B cell (primary cell): ENCODE results near the gene SENP2. TPM values are rescaled to one million over a fixed set of nuclear protein-coding genes. Genes with fewer than 3 reads are reported as not detected.
"Not testable (repeated sequence)": the region's sequence is repeated elsewhere in the genome, so short reads cannot be mapped to it uniquely, and the experiment has no call there.

ENCODE experiments used
- ATAC-seq: fragments of 200-7000 bp; cut with Tn5 transposase; one replicate; pipeline ENCODE4 v1.10.0; 2021; ENCODE audit warnings: low read depth, mild to moderate bottlenecking, moderate number of reproducible peaks, moderate library complexity
- CTCF ChIA-PET: fragments of 350-600 bp; sonication (Branson Sonifier 250); formaldehyde crosslinking; loops from one replicate; lab custom pipeline; 2021; ENCODE audit warnings: antibody characterized with exemption, inconsistent platforms; lab: Charles Lee
- POLR2A ChIA-PET: fragments of 350-600 bp; sonication (Branson Sonifier 250); formaldehyde crosslinking; loops from one replicate; lab custom pipeline; 2021; ENCODE audit warnings: antibody characterized with exemption; lab: Charles Lee
- DNase-seq: peaks from one replicate; pipeline ENCODE4 v3.0.0; 2013
- H2AFZ ChIP-seq: 2 replicates; pipeline ENCODE4 v1.6.1; 2012; ENCODE audit warnings: mild to moderate bottlenecking, low read depth, low read length; ENCODE audit not compliant: insufficient read depth, poor library complexity, severe bottlenecking
- H3K27ac ChIP-seq, 2 donors: 1 replicate in 1 of 2; 2 replicates in 1 of 2; pipeline ENCODE4 v1.5.1; 2012 to 2013; ENCODE audit warnings: low read length in 2 of 2, mild to moderate bottlenecking in 2 of 2, moderate library complexity in 1 of 2
- H3K27me3 ChIP-seq, 4 experiments: fragments of 200-600 bp in 1 of 4; sonication (generic) in 1 of 4; replicated peaks in 1 of 4; 1 replicate in 2 of 4; 2 replicates in 2 of 4; pipeline versions ENCODE4 v1.6.1 to v1.7.0; 2013 to 2016; ENCODE audit warnings: low read length in 3 of 4, mild to moderate bottlenecking in 2 of 4, mixed read lengths in 1 of 4, moderate library complexity in 1 of 4; ENCODE audit not compliant: insufficient read depth in 4 of 4, control insufficient read depth in 3 of 4; ENCODE audit errors: control extremely low read depth in 1 of 4
- H3K36me3 ChIP-seq, 2 experiments: replicated peaks in 1 of 2; 1 replicate in 1 of 2; 2 replicates in 1 of 2; pipeline versions ENCODE4 v1.6.1 to v1.7.1; 2013; ENCODE audit warnings: low read length in 1 of 2; ENCODE audit not compliant: insufficient read depth in 2 of 2, control insufficient read depth in 1 of 2; ENCODE audit errors: control extremely low read depth in 1 of 2, extremely low read depth in 1 of 2
- H3K4me1 ChIP-seq, 2 donors: fragments of 200-600 bp in 1 of 2; sonication (generic) in 1 of 2; 1 replicate in 1 of 2; 2 replicates in 1 of 2; pipeline versions ENCODE4 v1.5.1 to v1.6.1; 2013 to 2017; ENCODE audit warnings: low read length in 2 of 2; ENCODE audit not compliant: control insufficient read depth in 2 of 2, insufficient read depth in 2 of 2
- H3K4me2 ChIP-seq: replicated peaks from 2 replicates; pipeline ENCODE3; 2012; ENCODE audit warnings: mild to moderate bottlenecking, low read depth, low read length; ENCODE audit not compliant: poor library complexity, severe bottlenecking
- H3K4me3 ChIP-seq, 5 experiments: fragments of 200-600 bp in 1 of 5; sonication (generic) in 1 of 5; 1 replicate in 3 of 5; 2 replicates in 2 of 5; pipeline versions ENCODE4 v1.5.1 to v1.7.0; 2011 to 2016; ENCODE audit warnings: low read length in 4 of 5, mild to moderate bottlenecking in 4 of 5, low read depth in 2 of 5, control low read depth in 1 of 5, moderate library complexity in 1 of 5; ENCODE audit not compliant: insufficient read depth in 1 of 5; ENCODE audit errors: control extremely low read depth in 1 of 5, extremely low read depth in 1 of 5
- H3K79me2 ChIP-seq: fragments of 200-600 bp; sonication (generic); one replicate; pipeline ENCODE4 v1.6.0; 2016; ENCODE audit warnings: low read length; ENCODE audit not compliant: control insufficient read depth, insufficient read depth
- H3K9ac ChIP-seq: fragments of 200-600 bp; sonication (generic); 2 replicates; pipeline ENCODE4 v1.6.1; 2017; ENCODE audit warnings: mild to moderate bottlenecking, low read length, moderate library complexity
- H3K9me3 ChIP-seq, 3 donors: one replicate each; pipeline versions ENCODE4 v1.6.1 to v1.7.1; 2013; ENCODE audit warnings: low read length in 2 of 3; ENCODE audit not compliant: control insufficient read depth in 2 of 3, insufficient read depth in 1 of 3; ENCODE audit errors: control extremely low read depth in 1 of 3
- H4K20me1 ChIP-seq: 2 replicates; pipeline ENCODE4 v1.6.0; 2012; ENCODE audit warnings: mild to moderate bottlenecking, low read length; ENCODE audit not compliant: insufficient read depth, control insufficient read depth, poor library complexity, severe bottlenecking
- H3K27ac Mint-ChIP-seq: one replicate; pipeline ENCODE4 v1.8.0; 2021; ENCODE audit warnings: mixed read lengths
- H3K27me3 Mint-ChIP-seq: one replicate; pipeline ENCODE4 v1.8.0; 2021; ENCODE audit warnings: mixed read lengths
- H3K4me1 Mint-ChIP-seq: one replicate; pipeline ENCODE4 v1.8.0; 2021; ENCODE audit warnings: mixed read lengths
- H3K4me3 Mint-ChIP-seq: one replicate; pipeline ENCODE4 v1.8.0; 2021; ENCODE audit warnings: mixed read lengths
- H3K9me3 Mint-ChIP-seq: one replicate; pipeline ENCODE4 v1.8.0; 2022; ENCODE audit warnings: mixed read lengths; ENCODE audit not compliant: insufficient read depth
- CTCF ChIP-seq: fragments of 200-600 bp; IDR thresholded peaks from one replicate; pipeline ENCODE4 v1.8.0; 2022; ENCODE audit warnings: antibody characterized with exemption, mild to moderate bottlenecking
- EZH2 ChIP-seq: IDR thresholded peaks from 2 replicates; pipeline ENCODE4 v1.6.1; 2012; ENCODE audit warnings: borderline replicate concordance, low read depth, mild to moderate bottlenecking, moderate library complexity, low read length; ENCODE audit not compliant: insufficient read depth, poor library complexity, severe bottlenecking
- WGBS: methylation state at CpG from one replicate; pipeline ENCODE4 v1.1.5; 2013; ENCODE audit warnings: missing lambda C conversion rate; ENCODE audit not compliant: insufficient coverage; 5-methylcytosine and 5-hydroxymethylcytosine counted together
- intact Hi-C: fragments of 100-400 bp; cut with micrococcal nuclease; formaldehyde crosslinking; loops from one replicate; pipeline ENCODE4 v1.10.0; 2022
- polyA plus RNA-seq: library from polyadenylated mRNA; depleted of rRNA; stranded (reverse); fragments of >200 nt; gene quantifications from 2 replicates; pipeline ENCODE4 v1.2.3, GENCODE V29; 2012
- total RNA-seq, 2 donors: library from RNA; stranded (reverse); fragments of 120-200 nt in 1 of 2; gene quantifications; 1 replicate in 1 of 2; 2 replicates in 1 of 2; pipeline versions ENCODE4 v1.2.3 to v1.2.4, GENCODE V29; 2013 to 2022

The SENP2 gene
- total and polyA plus RNA-seq, 2 donors (not counting 1 experiment from before 2014, with no cell fraction given): 7.2 to 43.4 TPM

- Histone ChIP-seq H3K27me3 (peaks cover 0 to 2% (median 0%) of the 10 kb centered on the region in 4 experiments), H3K27ac (no peak overlapping the region), H3K79me2 (no peaks in the 10 kb centered on the region), H3K9ac (no peak overlapping the region), H4K20me1 (no peaks in the 10 kb centered on the region), H3K4me1 (no peaks in the 10 kb centered on the region), H3K36me3 (no peaks in the 10 kb centered on the region), H3K9me3 (no peaks in the 10 kb centered on the region), H3K4me3 (no peak overlapping the region), H3K4me2 (no peak overlapping the region), H2AFZ (no peak overlapping the region)
- H3K27ac Mint-ChIP-seq: no peak overlapping the region
- POLR2A ChIA-PET: no interaction called here
- ATAC-seq (no peak), DNase-seq (no peak)
- H3K4me3 Mint-ChIP-seq: no peak overlapping the region
- no peak for TF ChIP-seq CTCF
- TF ChIP-seq EZH2: no peak
- WGBS: 100% methylated on average over 2 of the region's 4 CpGs
- peaks cover 10% of the 10 kb centered on the region for H3K4me1 Mint-ChIP-seq
- intact Hi-C loops: no loop called here
- no peaks in the 10 kb centered on the region for H3K9me3 Mint-ChIP-seq
- CTCF ChIA-PET: interaction anchor here (1.1 kb wide), 1 partner anchor 17 kb away, joined by 5 read pairs; no protein-coding TSS in a partner anchor
- H3K27me3 Mint-ChIP-seq: peaks cover 12% of the 10 kb centered on the region
Observed at GRCh38 chr3:185555101-185555501, 31.0 kb upstream of the SENP2 start.

DNA sequence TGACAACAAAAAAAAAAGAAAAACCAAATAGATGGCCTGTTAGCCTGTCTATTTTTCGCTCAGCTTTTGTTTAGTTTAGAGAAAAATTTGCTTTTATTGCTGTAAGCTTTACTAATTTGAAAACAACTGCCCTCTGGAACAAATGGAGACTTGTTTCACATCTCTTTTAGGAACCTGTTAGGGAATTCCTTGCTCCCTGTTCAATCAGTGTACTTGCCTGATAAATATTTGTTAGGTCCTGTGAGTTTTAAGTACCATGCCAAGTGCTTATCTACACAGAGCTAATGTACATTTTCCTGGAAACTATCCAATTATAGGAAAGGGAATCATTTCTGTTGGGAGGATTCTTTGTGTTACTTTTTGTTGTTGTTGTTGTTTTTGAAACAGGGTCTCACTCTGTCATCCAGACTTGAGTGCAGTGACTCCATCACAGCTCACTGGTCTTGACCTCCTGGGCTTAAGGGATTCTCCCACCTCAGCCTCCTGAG, 30.2 kb upstream of the SENP2 start:
- Histone ChIP-seq H3K36me3 (no peaks in the 10 kb centered on the region), H3K4me3 (no peak overlapping the region), H3K27me3 (peaks cover 0 to 2% (median 0%) of the 10 kb centered on the region in 4 experiments), H3K27ac (no peak overlapping the region), H2AFZ (no peak overlapping the region), H3K9me3 (no peaks in the 10 kb centered on the region), H3K4me1 (no peaks in the 10 kb centered on the region), H4K20me1 (no peaks in the 10 kb centered on the region), H3K79me2 (no peaks in the 10 kb centered on the region), H3K4me2 (no peak overlapping the region), H3K9ac (no peak overlapping the region)
- ATAC-seq (no peak), DNase-seq (no peak)
- ChIA-PET CTCF (interaction anchor here (0.8 kb wide), 1 partner anchor 18 kb away, joined by 3 read pairs; no protein-coding TSS in a partner anchor), POLR2A (no interaction called here)
- H3K27ac Mint-ChIP-seq: no peak overlapping the region
- H3K4me3 Mint-ChIP-seq: no peak overlapping the region
- peaks cover 10% of the 10 kb centered on the region for H3K4me1 Mint-ChIP-seq
- peaks cover 12% of the 10 kb centered on the region for H3K27me3 Mint-ChIP-seq
- no CpG with 5 or more reads among the region's 1 CpG for WGBS
- H3K9me3 Mint-ChIP-seq: no peaks in the 10 kb centered on the region
- TF ChIP-seq CTCF: no peak
- no peak for TF ChIP-seq EZH2
- intact Hi-C loops: no loop called here

GRCh38 chr3:185556640-185557039, 29.5 kb upstream of the SENP2 start:
- DNase-seq, H3K27me3 ChIP-seq, H3K9me3 ChIP-seq, H3K36me3 ChIP-seq, H3K9me3 Mint-ChIP-seq, H3K4me3 ChIP-seq, intact Hi-C loops, H3K27ac Mint-ChIP-seq, H2AFZ ChIP-seq, H3K27ac ChIP-seq, H3K4me1 Mint-ChIP-seq, H4K20me1 ChIP-seq, ATAC-seq, H3K9ac ChIP-seq, POLR2A ChIA-PET, H3K79me2 ChIP-seq, H3K4me1 ChIP-seq, H3K4me3 Mint-ChIP-seq, CTCF ChIA-PET, H3K4me2 ChIP-seq: not testable (repeated sequence)
- H3K27me3 Mint-ChIP-seq: peaks cover 15% of the 10 kb centered on the region
- 92% methylated on average over 2 of the region's 6 CpGs for whole genome bisulfite sequencing
